ENCODE measurements around the gene SYT9.
"Not testable (repeated sequence)": the region's sequence is repeated elsewhere in the genome, so short reads cannot be mapped to it uniquely, and the experiment has no call there.

Gene SYT9

GRCh38 chr11:7512525-7513233, 261.0 kb downstream of the SYT9 start:
- DNase-seq = peak in 1 of 2 donors; percentile 82

- DNase-seq = peak; percentile 79 to 85
Measured at GRCh38 chr11:7513234-7514098, 261.8 kb downstream of the SYT9 start, which contains the start of gene PPFIBP2. TSS of gene PPFIBP2 (plus strand) at chr11:7513999. CDS start at chr11:7549476, 35,477 bp downstream.

- no peak for DNase-seq
Measured at GRCh38 chr11:7514099-7514591, 262.4 kb downstream of the SYT9 start.

- DNase-seq = no peak
Measured at GRCh38 chr11:7515447-7515886, 263.8 kb downstream of the SYT9 start.

GRCh38 chr11:7516475-7516874, 264.8 kb downstream of the SYT9 start:
- DNase-seq = no peak

GRCh38 chr11:7517743-7518142, 266.0 kb downstream of the SYT9 start:
- not testable (repeated sequence) for DNase-seq
